H9 (cell line): Measurements from ENCODE around the gene MAST4. TPM values are rescaled to one million over a fixed set of nuclear protein-coding genes. Genes with fewer than 3 reads are reported as not detected.

Experiments used
- DNase-seq: peaks from one replicate; pipeline ENCODE4 v3.0.0-alpha.2; 2017
- H2AFZ ChIP-seq: one replicate; pipeline ENCODE4 v1.6.1; 2013; ENCODE audit warnings: mild to moderate bottlenecking, low read length, control low read depth, moderate library complexity
- H2AK5ac ChIP-seq: 2 replicates; pipeline ENCODE4 v1.6.1; 2013; ENCODE audit warnings: low read length, control low read depth, mixed read lengths; ENCODE audit not compliant: insufficient read length
- H2BK120ac ChIP-seq: one replicate; pipeline ENCODE4 v1.6.1; 2013; ENCODE audit warnings: low read depth, mild to moderate bottlenecking, low read length, control low read depth, inconsistent platforms; ENCODE audit not compliant: poor library complexity, severe bottlenecking
- H2BK12ac ChIP-seq: 2 replicates; pipeline ENCODE4 v1.6.1; 2013; ENCODE audit warnings: low read length, control low read depth, mixed read lengths, low read depth; ENCODE audit not compliant: insufficient read length
- H2BK15ac ChIP-seq: 2 replicates; pipeline ENCODE4 v1.6.1; 2013; ENCODE audit warnings: low read depth, low read length, control low read depth
- H2BK20ac ChIP-seq: one replicate; pipeline ENCODE4 v1.6.1; 2013; ENCODE audit warnings: low read depth, mild to moderate bottlenecking, low read length, control low read depth, inconsistent platforms; ENCODE audit not compliant: poor library complexity, severe bottlenecking
- H2BK5ac ChIP-seq: 2 replicates; pipeline ENCODE4 v1.6.1; 2013; ENCODE audit warnings: low read length, control low read depth, mixed read lengths; ENCODE audit not compliant: insufficient read length
- H3K14ac ChIP-seq: 2 replicates; pipeline ENCODE4 v1.6.1; 2013; ENCODE audit warnings: low read length, control low read depth; ENCODE audit not compliant: insufficient read depth
- H3K18ac ChIP-seq: 2 replicates; pipeline ENCODE4 v1.6.1; 2013; ENCODE audit warnings: low read depth, mild to moderate bottlenecking, mixed read lengths, low read length, control low read depth; ENCODE audit not compliant: insufficient read length
- H3K23ac ChIP-seq: 2 replicates; pipeline ENCODE4 v1.6.1; 2013; ENCODE audit warnings: low read length, control low read depth, mixed read lengths, low read depth; ENCODE audit not compliant: insufficient read length
- H3K23me2 ChIP-seq: 2 replicates; pipeline ENCODE4 v1.6.1; 2013; ENCODE audit warnings: low read depth, mild to moderate bottlenecking, mixed read lengths, low read length, control low read depth; ENCODE audit not compliant: insufficient read length, poor library complexity, severe bottlenecking
- H3K27ac ChIP-seq: 2 replicates; pipeline ENCODE4 v1.5.1; 2013; ENCODE audit warnings: low read length, control low read depth, mixed read lengths, low read depth; ENCODE audit not compliant: insufficient read length
- H3K27me3 ChIP-seq: 2 replicates; pipeline ENCODE4 v1.6.1; 2013; ENCODE audit warnings: low read length, control low read depth, inconsistent platforms; ENCODE audit not compliant: insufficient read depth
- H3K4ac ChIP-seq: 2 replicates; pipeline ENCODE4 v1.6.1; 2013; ENCODE audit warnings: low read depth, mild to moderate bottlenecking, control low read depth, inconsistent platforms, low read length, moderate library complexity
- H3K4me1 ChIP-seq: 2 replicates; pipeline ENCODE4 v1.6.1; 2013; ENCODE audit warnings: low read length, control low read depth, inconsistent platforms; ENCODE audit not compliant: insufficient read depth
- H3K4me2 ChIP-seq: 2 replicates; pipeline ENCODE4 v1.6.1; 2013; ENCODE audit warnings: low read length, control low read depth, mixed read lengths; ENCODE audit not compliant: insufficient read length, insufficient read depth
- H3K56ac ChIP-seq: 2 replicates; pipeline ENCODE4 v1.6.1; 2013; ENCODE audit warnings: low read depth, mild to moderate bottlenecking, mixed read lengths, low read length, control low read depth; ENCODE audit not compliant: insufficient read length
- H3K79me1 ChIP-seq: 2 replicates; pipeline ENCODE4 v1.6.1; 2013; ENCODE audit warnings: low read depth, mild to moderate bottlenecking, moderate library complexity, low read length, control low read depth, inconsistent platforms; ENCODE audit not compliant: insufficient read depth, poor library complexity, severe bottlenecking
- H3K79me2 ChIP-seq: 2 replicates; pipeline ENCODE4 v1.6.1; 2013; ENCODE audit warnings: low read length, control low read depth, inconsistent platforms; ENCODE audit not compliant: insufficient read depth
- H3K9ac ChIP-seq: 2 replicates; pipeline ENCODE4 v1.6.1; 2013; ENCODE audit warnings: low read length, control low read depth, mixed read lengths; ENCODE audit not compliant: insufficient read length; ENCODE audit errors: extremely low read depth
- H3K9me3 ChIP-seq: one replicate; pipeline ENCODE4 v1.6.1; 2013; ENCODE audit warnings: low read depth, low read length, inconsistent platforms; ENCODE audit not compliant: control insufficient read depth
- H3T11ph ChIP-seq: one replicate; pipeline ENCODE4 v1.6.1; 2013; ENCODE audit warnings: mild to moderate bottlenecking, low read length, control low read depth, inconsistent platforms
- H4K20me1 ChIP-seq: one replicate; pipeline ENCODE4 v1.6.1; 2013; ENCODE audit not compliant: control insufficient read depth, insufficient read length, insufficient read depth
- H4K5ac ChIP-seq: 2 replicates; pipeline ENCODE4 v1.6.1; 2013; ENCODE audit warnings: low read depth, mild to moderate bottlenecking, mixed read lengths, low read length, control low read depth; ENCODE audit not compliant: insufficient read length
- H4K8ac ChIP-seq: replicated peaks from 2 replicates; pipeline ENCODE4 v1.6.1; 2013; ENCODE audit warnings: low read length, control low read depth, mixed read lengths, low read depth; ENCODE audit not compliant: insufficient read length
- H4K91ac ChIP-seq: 2 replicates; pipeline ENCODE4 v1.6.1; 2013; ENCODE audit warnings: low read depth, mild to moderate bottlenecking, moderate library complexity, mixed read lengths, low read length, control low read depth; ENCODE audit not compliant: insufficient read length
- H3K27ac Mint-ChIP-seq, 3 experiments: 2 replicates in 2 of 3; 3 replicates in 1 of 3; pipeline ENCODE4 v1.8.0; 2020 to 2021; ENCODE audit warnings: mixed read lengths in 3 of 3, mild to moderate bottlenecking in 1 of 3, moderate library complexity in 1 of 3
- H3K27me3 Mint-ChIP-seq: 2 replicates; pipeline ENCODE4 v1.8.0; 2021; ENCODE audit warnings: low read depth, mild to moderate bottlenecking, moderate library complexity, mixed read lengths
- H3K36me3 Mint-ChIP-seq, 3 experiments: 2 replicates in 2 of 3; 3 replicates in 1 of 3; pipeline ENCODE4 v1.8.0; 2020 to 2021; ENCODE audit warnings: low read depth in 3 of 3, mixed read lengths in 3 of 3; ENCODE audit not compliant: insufficient read depth in 1 of 3
- H3K4me1 Mint-ChIP-seq, 2 experiments: 2 replicates each; pipeline ENCODE4 v1.8.0; 2020; ENCODE audit warnings: mixed read lengths in 2 of 2
- H3K4me3 Mint-ChIP-seq, 2 experiments: 2 replicates in 1 of 2; 3 replicates in 1 of 2; pipeline ENCODE4 v1.8.0; 2020 to 2021; ENCODE audit warnings: mild to moderate bottlenecking in 2 of 2, mixed read lengths in 2 of 2, moderate library complexity in 1 of 2
- H3K9me3 Mint-ChIP-seq, 2 experiments: 2 replicates in 1 of 2; 3 replicates in 1 of 2; pipeline ENCODE4 v1.8.0; 2020; ENCODE audit warnings: mild to moderate bottlenecking in 2 of 2, mixed read lengths in 2 of 2, moderate library complexity in 1 of 2
- WGBS: extraction: QIAGEN DNeasy Blood & Tissue Kit; methylation state at CpG from one replicate; pipeline ENCODE4 v1.1.7; 2013; ENCODE audit warnings: missing lambda C conversion rate, low lambda C conversion rate, mixed read lengths; ENCODE audit not compliant: insufficient read length; ENCODE audit errors: extremely low coverage; 5-methylcytosine and 5-hydroxymethylcytosine counted together
- total RNA-seq: library from RNA; stranded (reverse); gene quantifications from 2 replicates; pipeline ENCODE4 v1.2.1, GENCODE V29; 2021
- TF ChIP-seq, protein P1 (sequence below): fragments of 200-600 bp; sonication (generic); conservative IDR thresholded peaks from 3 replicates; pipeline ENCODE4 v1.8.0; 2021; ENCODE audit warnings: antibody characterized with exemption, mild to moderate bottlenecking

Gene MAST4
- total RNA-seq, 1 experiment from 2014 or later: 3.7 TPM

GRCh38 chr5:66892716-66893115 is 296.5 kb downstream of the MAST4 start:
- H3K9me3 ChIP-seq: no peaks in the 10 kb centered on the region
- no peaks in the 10 kb centered on the region for H4K20me1 ChIP-seq
- TF ChIP-seq, protein P1, sequence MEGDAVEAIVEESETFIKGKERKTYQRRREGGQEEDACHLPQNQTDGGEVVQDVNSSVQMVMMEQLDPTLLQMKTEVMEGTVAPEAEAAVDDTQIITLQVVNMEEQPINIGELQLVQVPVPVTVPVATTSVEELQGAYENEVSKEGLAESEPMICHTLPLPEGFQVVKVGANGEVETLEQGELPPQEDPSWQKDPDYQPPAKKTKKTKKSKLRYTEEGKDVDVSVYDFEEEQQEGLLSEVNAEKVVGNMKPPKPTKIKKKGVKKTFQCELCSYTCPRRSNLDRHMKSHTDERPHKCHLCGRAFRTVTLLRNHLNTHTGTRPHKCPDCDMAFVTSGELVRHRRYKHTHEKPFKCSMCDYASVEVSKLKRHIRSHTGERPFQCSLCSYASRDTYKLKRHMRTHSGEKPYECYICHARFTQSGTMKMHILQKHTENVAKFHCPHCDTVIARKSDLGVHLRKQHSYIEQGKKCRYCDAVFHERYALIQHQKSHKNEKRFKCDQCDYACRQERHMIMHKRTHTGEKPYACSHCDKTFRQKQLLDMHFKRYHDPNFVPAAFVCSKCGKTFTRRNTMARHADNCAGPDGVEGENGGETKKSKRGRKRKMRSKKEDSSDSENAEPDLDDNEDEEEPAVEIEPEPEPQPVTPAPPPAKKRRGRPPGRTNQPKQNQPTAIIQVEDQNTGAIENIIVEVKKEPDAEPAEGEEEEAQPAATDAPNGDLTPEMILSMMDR: no peak
- Mint-ChIP-seq H3K27ac (no peak overlapping the region), H3K27me3 (peaks cover 29% of the 10 kb centered on the region), H3K4me3 (no peak overlapping the region), H3K36me3 (no peaks in the 10 kb centered on the region), H3K4me1 (peaks cover 13 to 15% of the 10 kb centered on the region in 2 experiments), H3K9me3 (no peaks in the 10 kb centered on the region; a peak in 1 of 5 replicates)
- H3K23ac ChIP-seq: no peak overlapping the region
- H3K23me2 ChIP-seq: no peaks in the 10 kb centered on the region
- no peak overlapping the region for H2AFZ ChIP-seq
- H2BK120ac ChIP-seq: no peak overlapping the region
- no peak overlapping the region for H2AK5ac ChIP-seq
- H3K18ac ChIP-seq: no peak overlapping the region
- H3K4ac ChIP-seq: no peak overlapping the region
- no peak overlapping the region for H2BK15ac ChIP-seq
- no peak overlapping the region for H4K5ac ChIP-seq
- no peak overlapping the region for H3K9ac ChIP-seq
- H2BK5ac ChIP-seq: no peak overlapping the region
- no peak overlapping the region for H3K4me2 ChIP-seq
- H3K14ac ChIP-seq: no peak overlapping the region
- H3K27ac ChIP-seq: no peak overlapping the region
- peak overlapping the region; percentile 33 for H2BK12ac ChIP-seq
- H3K4me1 ChIP-seq: peaks cover 6% of the 10 kb centered on the region; the same call in 1 of the 2 replicates
- H3K56ac ChIP-seq: no peak overlapping the region
- no peaks in the 10 kb centered on the region for H3K79me2 ChIP-seq
- H3K27me3 ChIP-seq: no peaks in the 10 kb centered on the region
- H3T11ph ChIP-seq: no peak overlapping the region
- WGBS: no CpG with 5 or more reads among the region's 3 CpGs
- no peak overlapping the region for H4K91ac ChIP-seq
- H4K8ac ChIP-seq: no peak overlapping the region
- H3K79me1 ChIP-seq: no peaks in the 10 kb centered on the region
- H2BK20ac ChIP-seq: no peak overlapping the region
- DNase-seq: no peak
